Measurements from ENCODE around the gene VWA3B.

Gene VWA3B

GRCh38 chr2:98181346-98181745, 94.4 kb downstream of the VWA3B start:
- H3K4me3 ChIP-seq = no peak overlapping the region
- H3K4me2 ChIP-seq = no peak overlapping the region
- H3K27me3 ChIP-seq = peaks cover 0 to 9% (median 0%) of the 10 kb centered on the region in 11 experiments; a peak in 5 of 22 replicates
- H4K20me1 ChIP-seq = no peaks in the 10 kb centered on the region
- no peak overlapping the region for H3K9ac ChIP-seq
- no peaks in the 10 kb centered on the region for H3K9me3 ChIP-seq (replicated peaks in 1 of 11)
- TF ChIP-seq Cebpa-rat (IDR thresholded peaks at IDR 0.05) = no peak
- H3K36me3 ChIP-seq = no peaks in the 10 kb centered on the region
- no peak overlapping the region for H3K27ac ChIP-seq
- H3K4me1 ChIP-seq = no peaks in the 10 kb centered on the region

GRCh38 chr2:98185801-98186200, 98.8 kb downstream of the VWA3B start:
- Histone ChIP-seq H3K4me1 (no peaks in the 10 kb centered on the region), H4K20me1 (no peaks in the 10 kb centered on the region), H3K27ac (no peak overlapping the region), H3K4me3 (no peak overlapping the region), H3K9me3 (replicated peaks in 1 of 11) (no peaks in the 10 kb centered on the region), H3K9ac (no peak overlapping the region), H3K36me3 (no peaks in the 10 kb centered on the region), H3K27me3 (no peaks in the 10 kb centered on the region), H3K4me2 (no peak overlapping the region)
- TF ChIP-seq Cebpa-rat (IDR thresholded peaks at IDR 0.05) = no peak

- no peak for TF ChIP-seq Cebpa-rat (IDR thresholded peaks at IDR 0.05)
Observed at GRCh38 chr2:98187194-98187593, 100.2 kb downstream of the VWA3B start.

GRCh38 chr2:98188351-98189046, 101.5 kb downstream of the VWA3B start:
- Histone ChIP-seq H3K4me2 (no peak overlapping the region), H4K20me1 (no peaks in the 10 kb centered on the region), H3K9ac (no peak overlapping the region), H3K4me1 (no peaks in the 10 kb centered on the region), H3K27ac (no peak overlapping the region), H3K36me3 (no peaks in the 10 kb centered on the region), H3K4me3 (no peak overlapping the region), H3K9me3 (replicated peaks in 1 of 11) (no peaks in the 10 kb centered on the region), H3K27me3 (no peaks in the 10 kb centered on the region)
- no peak for TF ChIP-seq Cebpa-rat (IDR thresholded peaks at IDR 0.05)

More at GRCh38 chr2:98187194-98187593, 100.2 kb downstream of the VWA3B start:
- Histone ChIP-seq H4K20me1 (no peaks in the 10 kb centered on the region), H3K4me3 (no peak overlapping the region), H3K4me1 (no peaks in the 10 kb centered on the region), H3K9ac (no peak overlapping the region), H3K9me3 (replicated peaks in 1 of 11) (no peaks in the 10 kb centered on the region), H3K27me3 (no peaks in the 10 kb centered on the region), H3K27ac (no peak overlapping the region), H3K4me2 (no peak overlapping the region), H3K36me3 (no peaks in the 10 kb centered on the region)

- no peaks in the 10 kb centered on the region for H3K27me3 ChIP-seq
Observed at GRCh38 chr2:98191883-98192282, 104.9 kb downstream of the VWA3B start.

GRCh38 chr2:98201576-98201975, 114.6 kb downstream of the VWA3B start:
- Histone ChIP-seq H3K36me3 (no peaks in the 10 kb centered on the region), H3K27me3 (no peaks in the 10 kb centered on the region), H3K9me3 (replicated peaks in 1 of 11) (no peaks in the 10 kb centered on the region), H3K27ac (no peak overlapping the region), H3K4me3 (no peak overlapping the region), H3K4me1 (no peaks in the 10 kb centered on the region), H3K4me2 (no peak overlapping the region), H3K9ac (no peak overlapping the region), H4K20me1 (no peaks in the 10 kb centered on the region)
- TF ChIP-seq Cebpa-rat (IDR thresholded peaks at IDR 0.05) = no peak

More at GRCh38 chr2:98191883-98192282, 104.9 kb downstream of the VWA3B start:
- TF ChIP-seq Cebpa-rat (IDR thresholded peaks at IDR 0.05) = no peak
- H3K36me3 ChIP-seq = no peaks in the 10 kb centered on the region
- no peak overlapping the region for H3K9ac ChIP-seq
- H4K20me1 ChIP-seq = no peaks in the 10 kb centered on the region
- no peaks in the 10 kb centered on the region for H3K4me1 ChIP-seq
- H3K27ac ChIP-seq = no peak overlapping the region
- H3K4me3 ChIP-seq = no peak overlapping the region
- no peak overlapping the region for H3K4me2 ChIP-seq
- H3K9me3 ChIP-seq (replicated peaks in 1 of 11) = no peaks in the 10 kb centered on the region

- no peak overlapping the region for H3K27ac ChIP-seq
- H4K20me1 ChIP-seq = no peaks in the 10 kb centered on the region
- no peak for TF ChIP-seq Cebpa-rat (IDR thresholded peaks at IDR 0.05)
Observed at GRCh38 chr2:98205889-98206288, 118.9 kb downstream of the VWA3B start.

GRCh38 chr2:98212092-98213000, 125.4 kb downstream of the VWA3B start:
- H3K9me3 ChIP-seq (replicated peaks in 1 of 11) = 0 out of 22 replicates have a peak, but pooled peaks cover 0 to 1% (median 0%) of the 10 kb centered on the region in 11 experiments
- no peaks in the 10 kb centered on the region for H3K27me3 ChIP-seq
- no peaks in the 10 kb centered on the region for H3K4me1 ChIP-seq
- H3K9ac ChIP-seq = no peak overlapping the region
- H3K27ac ChIP-seq = no peak overlapping the region
- no peak for TF ChIP-seq Cebpa-rat (IDR thresholded peaks at IDR 0.05)
- no peak overlapping the region for H3K4me3 ChIP-seq
- H3K4me2 ChIP-seq = no peak overlapping the region
- no peaks in the 10 kb centered on the region for H4K20me1 ChIP-seq
- H3K36me3 ChIP-seq = no peaks in the 10 kb centered on the region

More at GRCh38 chr2:98205889-98206288, 118.9 kb downstream of the VWA3B start:
- H3K36me3 ChIP-seq = no peaks in the 10 kb centered on the region
- H3K4me1 ChIP-seq = no peaks in the 10 kb centered on the region
- no peak overlapping the region for H3K4me2 ChIP-seq
- H3K9me3 ChIP-seq (replicated peaks in 1 of 11) = no peaks in the 10 kb centered on the region
- H3K4me3 ChIP-seq = no peak overlapping the region
- no peak overlapping the region for H3K9ac ChIP-seq
- no peaks in the 10 kb centered on the region for H3K27me3 ChIP-seq

- Histone ChIP-seq H3K4me1 (no peaks in the 10 kb centered on the region), H3K4me2 (no peak overlapping the region), H3K9me3 (replicated peaks in 1 of 11) (peaks cover 17 to 29% (median 23%) of the 10 kb centered on the region in 11 experiments), H3K36me3 (no peaks in the 10 kb centered on the region), H3K27ac (no peak overlapping the region), H3K27me3 (no peaks in the 10 kb centered on the region), H3K4me3 (no peak overlapping the region), H3K9ac (no peak overlapping the region), H4K20me1 (no peaks in the 10 kb centered on the region)
- no peak for TF ChIP-seq Cebpa-rat (IDR thresholded peaks at IDR 0.05)
Observed at GRCh38 chr2:98216616-98217015, 129.6 kb downstream of the VWA3B start.
